ENCODE data around the gene KCNG2. TPM values are rescaled to one million over a fixed set of nuclear protein-coding genes. Genes with fewer than 3 reads are reported as not detected.

Gene KCNG2
- total RNA-seq, 1 experiment from 2014 or later = not detected

DNA sequence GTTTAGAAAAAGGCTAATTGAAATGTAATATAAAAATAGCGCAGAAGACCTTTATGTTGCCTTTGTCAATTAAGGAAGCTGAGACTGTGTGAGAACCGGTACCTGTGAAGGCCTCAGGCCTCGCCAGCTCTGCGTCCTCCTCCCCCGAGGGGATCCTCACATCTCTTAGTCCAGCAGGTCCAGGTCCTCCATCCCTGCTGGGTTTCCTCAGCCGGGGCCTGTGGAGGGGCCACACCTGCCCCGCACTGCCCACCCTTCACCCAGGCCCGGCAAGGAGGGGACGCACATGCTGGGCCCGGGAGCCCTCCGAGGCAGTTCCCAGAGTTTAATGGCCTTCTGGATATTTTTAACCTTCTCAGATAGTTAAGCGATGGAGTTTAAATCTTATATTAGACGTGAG, 3.5 kb downstream of the KCNG2 start:
- DNase-seq (ENCODE audit: low read depth, low spot score) = no peak
- H3K4me2 ChIP-seq (ENCODE audit: low read length) = no peak overlapping the region
- intact Hi-C loops (cut with micrococcal nuclease) = no loop called here
- H3K4me3 ChIP-seq (replicated peaks in 1 of 2; ENCODE audit: low read depth in 1 of 2, low read length in 2 of 2) = no peak overlapping the region
- BruUV-seq (replicated peaks) = no TSS peak
- H3K79me2 ChIP-seq (ENCODE audit: insufficient read depth, low read length) = no peaks in the 10 kb centered on the region
- TF ChIP-seq FOSL1 (IDR thresholded peaks at IDR 0.05; ENCODE audit: low read depth) = no peak
- TF ChIP-seq, protein P1, sequence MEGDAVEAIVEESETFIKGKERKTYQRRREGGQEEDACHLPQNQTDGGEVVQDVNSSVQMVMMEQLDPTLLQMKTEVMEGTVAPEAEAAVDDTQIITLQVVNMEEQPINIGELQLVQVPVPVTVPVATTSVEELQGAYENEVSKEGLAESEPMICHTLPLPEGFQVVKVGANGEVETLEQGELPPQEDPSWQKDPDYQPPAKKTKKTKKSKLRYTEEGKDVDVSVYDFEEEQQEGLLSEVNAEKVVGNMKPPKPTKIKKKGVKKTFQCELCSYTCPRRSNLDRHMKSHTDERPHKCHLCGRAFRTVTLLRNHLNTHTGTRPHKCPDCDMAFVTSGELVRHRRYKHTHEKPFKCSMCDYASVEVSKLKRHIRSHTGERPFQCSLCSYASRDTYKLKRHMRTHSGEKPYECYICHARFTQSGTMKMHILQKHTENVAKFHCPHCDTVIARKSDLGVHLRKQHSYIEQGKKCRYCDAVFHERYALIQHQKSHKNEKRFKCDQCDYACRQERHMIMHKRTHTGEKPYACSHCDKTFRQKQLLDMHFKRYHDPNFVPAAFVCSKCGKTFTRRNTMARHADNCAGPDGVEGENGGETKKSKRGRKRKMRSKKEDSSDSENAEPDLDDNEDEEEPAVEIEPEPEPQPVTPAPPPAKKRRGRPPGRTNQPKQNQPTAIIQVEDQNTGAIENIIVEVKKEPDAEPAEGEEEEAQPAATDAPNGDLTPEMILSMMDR (IDR thresholded peaks at IDR 0.05 in 2 of 3, conservative IDR thresholded peaks at IDR 0.05 in 1 of 3; ENCODE audit: borderline replicate concordance in 1 of 3, insufficient read depth in 1 of 3, low read depth in 2 of 3, low read length in 2 of 3) = no peak
- TF ChIP-seq EZH2phosphoT487 (IDR thresholded peaks at IDR 0.05; ENCODE audit: borderline replicate concordance) = no peak
- TF ChIP-seq YY1 (IDR thresholded peaks at IDR 0.05; ENCODE audit: extremely low read depth, insufficient replicate concordance, low read depth, low read length) = no peak
- TF ChIP-seq ZFX (IDR thresholded peaks at IDR 0.05) = no peak
- TF ChIP-seq CBX3 (IDR thresholded peaks at IDR 0.05; ENCODE audit: low read depth) = no peak
- no peak for TF ChIP-seq SP1 (IDR thresholded peaks at IDR 0.05; ENCODE audit: low read depth)
- no peak for TF ChIP-seq EGR1 (IDR thresholded peaks at IDR 0.05; ENCODE audit: low read depth)
- TF ChIP-seq SRF (IDR thresholded peaks at IDR 0.05; ENCODE audit: low read depth) = no peak
- TF ChIP-seq, protein P2, sequence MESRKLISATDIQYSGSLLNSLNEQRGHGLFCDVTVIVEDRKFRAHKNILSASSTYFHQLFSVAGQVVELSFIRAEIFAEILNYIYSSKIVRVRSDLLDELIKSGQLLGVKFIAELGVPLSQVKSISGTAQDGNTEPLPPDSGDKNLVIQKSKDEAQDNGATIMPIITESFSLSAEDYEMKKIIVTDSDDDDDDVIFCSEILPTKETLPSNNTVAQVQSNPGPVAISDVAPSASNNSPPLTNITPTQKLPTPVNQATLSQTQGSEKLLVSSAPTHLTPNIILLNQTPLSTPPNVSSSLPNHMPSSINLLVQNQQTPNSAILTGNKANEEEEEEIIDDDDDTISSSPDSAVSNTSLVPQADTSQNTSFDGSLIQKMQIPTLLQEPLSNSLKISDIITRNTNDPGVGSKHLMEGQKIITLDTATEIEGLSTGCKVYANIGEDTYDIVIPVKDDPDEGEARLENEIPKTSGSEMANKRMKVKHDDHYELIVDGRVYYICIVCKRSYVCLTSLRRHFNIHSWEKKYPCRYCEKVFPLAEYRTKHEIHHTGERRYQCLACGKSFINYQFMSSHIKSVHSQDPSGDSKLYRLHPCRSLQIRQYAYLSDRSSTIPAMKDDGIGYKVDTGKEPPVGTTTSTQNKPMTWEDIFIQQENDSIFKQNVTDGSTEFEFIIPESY (IDR thresholded peaks at IDR 0.05; ENCODE audit: extremely low read depth, insufficient replicate concordance, low read length) = no peak
- no peak for TF ChIP-seq POLR2A (IDR thresholded peaks at IDR 0.05; ENCODE audit: borderline replicate concordance, extremely low read depth, insufficient read depth, insufficient read length)
- TF ChIP-seq CEBPB (IDR thresholded peaks at IDR 0.05; ENCODE audit: low read depth) = no peak
- TF ChIP-seq, protein P3, sequence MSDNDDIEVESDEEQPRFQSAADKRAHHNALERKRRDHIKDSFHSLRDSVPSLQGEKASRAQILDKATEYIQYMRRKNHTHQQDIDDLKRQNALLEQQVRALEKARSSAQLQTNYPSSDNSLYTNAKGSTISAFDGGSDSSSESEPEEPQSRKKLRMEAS (IDR thresholded peaks at IDR 0.05) = no peak
- no peaks in the 10 kb centered on the region for H3K27me3 ChIP-seq (ENCODE audit: insufficient read depth, low read length)
- H4K20me1 ChIP-seq (ENCODE audit: insufficient read depth) = no peaks in the 10 kb centered on the region
- H3K27ac ChIP-seq (ENCODE audit: low read depth, low read length) = no peak overlapping the region
- ChIA-PET CTCF (no interaction called here), POLR2A (no interaction called here), RAD21 (ENCODE audit: low non-redundant PET in 1 of 2, low total read pairs in 2 of 2, uncharacterized antibody in 2 of 2, unreplicated experiment in 2 of 2) (no interaction called here)
- no peaks in the 10 kb centered on the region for H3K9me2 ChIP-seq (ENCODE audit: insufficient read depth)
- no peak overlapping the region for H3K9ac ChIP-seq (ENCODE audit: low read length)
- no peak for ATAC-seq
- H3K9me3 ChIP-seq (ENCODE audit: control insufficient read depth in 1 of 2, insufficient read depth in 1 of 2, low read depth in 1 of 2, low read length in 2 of 2) = no peaks in the 10 kb centered on the region
- H3K4me1 ChIP-seq (ENCODE audit: control insufficient read depth in 1 of 2, insufficient read depth in 2 of 2, low read length in 2 of 2) = no peaks in the 10 kb centered on the region
- no peak overlapping the region for H2AFZ ChIP-seq (ENCODE audit: low read depth, low read length, poor library complexity, severe bottlenecking)
- no peaks in the 10 kb centered on the region for H3K36me3 ChIP-seq (ENCODE audit: control insufficient read depth in 1 of 2, insufficient read depth in 2 of 2, low read length in 2 of 2)

All from HCT116 (cell line).